HepG2 (cell line): Measurements from ENCODE around the gene CBR4. TPM values are rescaled to one million over a fixed set of nuclear protein-coding genes. Genes with fewer than 3 reads are reported as not detected.

ENCODE experiments used
- ATAC-seq: fragments of 200-7000 bp; cut with Tn5 transposase; 3 replicates; pipeline ENCODE4 v1.9.1; 2020; ENCODE audit warnings: mild to moderate bottlenecking, moderate library complexity
- BruUV-seq: library from RNA; stranded (reverse); fragments of 400-500 nt; replicated peaks from 2 replicates; lab custom pipeline; 2021; lab: Mats Ljungman, UMichigan
- CTCF ChIA-PET: fragments of 300-600 bp; formaldehyde crosslinking; extraction: SDS; loops from one replicate; lab custom pipeline; 2021; ENCODE audit warnings: low total read pairs, inconsistent platforms, low intra/inter-chr PET ratio; lab: Yijun Ruan, JAX
- POLR2A ChIA-PET: fragments of 350-600 bp; sonication (Branson Sonifier 250); formaldehyde crosslinking; loops from one replicate; lab custom pipeline; 2020; ENCODE audit warnings: antibody characterized with exemption, inconsistent platforms; lab: Yijun Ruan, JAX
- DNase-seq: peaks from one replicate; pipeline ENCODE4 v3.0.0-alpha.2; 2015; ENCODE audit warnings: low spot score
- FAIRE-seq: peaks from 3 replicates; lab custom pipeline; 2011; peaks lifted over from hg19 to GRCh38; lab: Jason Lieb, UNC
- H2AFZ ChIP-seq: one replicate; pipeline ENCODE4 v1.6.1; 2011; ENCODE audit warnings: low read length, inconsistent platforms
- H3K27ac ChIP-seq: fragments of 300-600 bp; 3 replicates; pipeline ENCODE4 v1.8.0; 2011; ENCODE audit warnings: mixed run types, mild to moderate bottlenecking, mixed read lengths, low read length, inconsistent platforms; ENCODE audit not compliant: insufficient read depth; ENCODE audit errors: extremely low read length
- H3K27me3 ChIP-seq, 2 experiments: fragments of 200-600 bp in 1 of 2; 2 replicates in 1 of 2; 3 replicates in 1 of 2; pipeline versions ENCODE4 v1.6.0 to v1.8.0; 2011; ENCODE audit warnings: low read length in 2 of 2, mild to moderate bottlenecking in 2 of 2, moderate library complexity in 2 of 2, inconsistent platforms in 1 of 2; ENCODE audit not compliant: insufficient read depth in 2 of 2, control insufficient read depth in 1 of 2
- H3K36me3 ChIP-seq, 2 experiments: fragments of 200-600 bp in 1 of 2; replicated peaks in 1 of 2; 2 replicates in 1 of 2; 3 replicates in 1 of 2; pipeline versions ENCODE4 v1.5.1 to v1.8.0; 2011; ENCODE audit warnings: low read length in 2 of 2, inconsistent platforms in 1 of 2; ENCODE audit not compliant: insufficient read depth in 2 of 2, control insufficient read depth in 1 of 2
- H3K4me1 ChIP-seq: 2 replicates; pipeline ENCODE4 v1.5.1; 2012; ENCODE audit warnings: low read length, inconsistent platforms; ENCODE audit not compliant: insufficient read depth
- H3K4me2 ChIP-seq: 2 replicates; pipeline ENCODE4 v1.6.0; 2011; ENCODE audit warnings: low read depth, low read length, inconsistent platforms
- H3K4me3 ChIP-seq, 3 experiments: fragments of 200-600 bp in 1 of 3; sonication (generic), shearing (Covaris generic) in 1 of 3; replicated peaks in 1 of 3; 2 replicates each; pipeline ENCODE4 v1.5.1; 2011 to 2016; ENCODE audit warnings: low read length in 3 of 3, inconsistent platforms in 2 of 3, low read depth in 2 of 3, mild to moderate bottlenecking in 2 of 3, control low read depth in 1 of 3, mixed read lengths in 1 of 3; ENCODE audit not compliant: insufficient read depth in 1 of 3
- H3K79me2 ChIP-seq: one replicate; pipeline ENCODE4 v1.6.1; 2011; ENCODE audit warnings: low read length, inconsistent platforms; ENCODE audit not compliant: insufficient read depth
- H3K9ac ChIP-seq: 2 replicates; pipeline ENCODE4 v1.6.0; 2011; ENCODE audit warnings: mild to moderate bottlenecking, low read depth, low read length, inconsistent platforms; ENCODE audit not compliant: insufficient read depth
- H3K9me3 ChIP-seq: 2 replicates; pipeline ENCODE4 v1.5.1; 2012; ENCODE audit warnings: mild to moderate bottlenecking, low read length
- H4K20me1 ChIP-seq: 2 replicates; pipeline ENCODE4 v1.6.0; 2011; ENCODE audit warnings: inconsistent platforms, mild to moderate bottlenecking, low read length, moderate library complexity; ENCODE audit not compliant: insufficient read depth
- ASH2L ChIP-seq: fragments of 300-600, 200-600 bp; sonication (generic); IDR thresholded peaks from 2 replicates; pipeline ENCODE4 v1.7.0; 2017; ENCODE audit warnings: low read depth, mild to moderate bottlenecking, moderate library complexity, mixed read lengths, low read length; ENCODE audit not compliant: insufficient read length
- CREM ChIP-seq, 2 experiments: sonication (generic) in 1 of 2; formaldehyde crosslinking in 1 of 2; IDR thresholded peaks; 2 replicates each; pipeline versions ENCODE4 v1.4.0 to v1.6.1; 2016 to 2020; ENCODE audit warnings: antibody characterized with exemption in 1 of 2, mild to moderate bottlenecking in 1 of 2, missing genetic modification reagents in 1 of 2
- EHMT2 ChIP-seq: fragments of 200-600 bp; sonication (generic); IDR thresholded peaks from 2 replicates; pipeline ENCODE4 v1.7.0; 2017; ENCODE audit warnings: antibody characterized with exemption, low read depth, low read length, borderline replicate concordance
- NFATC3 ChIP-seq: sonication (generic); formaldehyde crosslinking; IDR thresholded peaks from 2 replicates; pipeline ENCODE4 v1.5.1; 2020; ENCODE audit warnings: mild to moderate bottlenecking, missing genetic modification reagents
- RFXANK ChIP-seq: IDR thresholded peaks from 2 replicates; pipeline ENCODE4 v1.6.1; 2016
- TBX2 ChIP-seq: sonication (generic); formaldehyde crosslinking; IDR thresholded peaks from 2 replicates; pipeline ENCODE4 v1.5.0; 2020; ENCODE audit warnings: missing genetic modification reagents, mild to moderate bottlenecking, borderline replicate concordance
- ZBTB7A ChIP-seq: sonication (generic); formaldehyde crosslinking; IDR thresholded peaks from 2 replicates; pipeline ENCODE4 v1.8.0; 2022; ENCODE audit warnings: mild to moderate bottlenecking, missing genetic modification reagents
- ZNF124 ChIP-seq: sonication (generic); formaldehyde crosslinking; IDR thresholded peaks from 2 replicates; pipeline ENCODE4 v1.4.0; 2020; ENCODE audit warnings: missing genetic modification reagents
- ZNF335 ChIP-seq: sonication (generic); formaldehyde crosslinking; IDR thresholded peaks from 2 replicates; pipeline ENCODE4 v1.4.0; 2020; ENCODE audit warnings: missing genetic modification reagents
- ZNF34 ChIP-seq: sonication (generic); formaldehyde crosslinking; IDR thresholded peaks from 2 replicates; pipeline ENCODE4 v1.4.0; 2020; ENCODE audit warnings: mild to moderate bottlenecking, missing genetic modification reagents, borderline replicate concordance
- ZNF343 ChIP-seq: sonication (generic); formaldehyde crosslinking; IDR thresholded peaks from 2 replicates; pipeline ENCODE4 v1.4.0; 2020; ENCODE audit warnings: mild to moderate bottlenecking, missing genetic modification reagents
- ZNF615 ChIP-seq: sonication (generic); formaldehyde crosslinking; IDR thresholded peaks from 2 replicates; pipeline ENCODE4 v1.5.0; 2020; ENCODE audit warnings: mild to moderate bottlenecking, missing genetic modification reagents, borderline replicate concordance
- ZNF629 ChIP-seq: sonication (generic); formaldehyde crosslinking; conservative IDR thresholded peaks from 2 replicates; pipeline ENCODE4 v1.5.0; 2020; ENCODE audit warnings: missing genetic modification reagents
- ZNF720 ChIP-seq: sonication (generic); formaldehyde crosslinking; IDR thresholded peaks from 2 replicates; pipeline ENCODE4 v1.4.0; 2020; ENCODE audit warnings: missing genetic modification reagents
- ZSCAN29 ChIP-seq: sonication (generic); formaldehyde crosslinking; conservative IDR thresholded peaks from 2 replicates; pipeline ENCODE4 v1.4.0; 2020; ENCODE audit warnings: mild to moderate bottlenecking, missing genetic modification reagents
- WGBS: methylation state at CpG from one replicate; pipeline ENCODE4 v1.1.6; 2017; ENCODE audit warnings: low lambda C conversion rate; 5-methylcytosine and 5-hydroxymethylcytosine counted together
- in situ Hi-C: cut with HindIII; loops from 2 replicates; pipeline ENCODE4 v1.10.0; 2017; ENCODE audit warnings: low pct_unique_long_range_greater_than_20kb; ENCODE audit not compliant: extremely low pct_ligation_motif_present
- intact Hi-C: fragments of 100-400 bp; cut with micrococcal nuclease; formaldehyde crosslinking; loops from one replicate; pipeline ENCODE4 v1.10.0; 2022; ENCODE audit not compliant: unreplicated experiment
- polyA plus RNA-seq, 8 experiments: library from polyadenylated mRNA; depleted of rRNA in 3 of 8; stranded (reverse) in 7 of 8; unstranded in 1 of 8; fragments of >200 nt; fragmentation: Illumina TruSeq in 4 of 8; extraction: Trizol in 4 of 8; gene quantifications; 2 replicates each; pipeline versions ENCODE4 v1.2.1 to v1.2.3, GENCODE V29; 2011 to 2016; ENCODE audit warnings: low read depth in 4 of 8, missing spikeins in 1 of 8, mixed read lengths in 1 of 8; ENCODE audit not compliant: insufficient read depth in 1 of 8
- total RNA-seq, 5 experiments: library from RNA; depleted of rRNA; stranded (reverse); fragments of >200 nt; fragmentation: Illumina TruSeq; extraction: Trizol; gene quantifications; 2 replicates each; pipeline ENCODE4 v1.2.3, GENCODE V29; 2016; ENCODE audit warnings: low read depth in 1 of 5
- TF ChIP-seq, protein P1 (sequence below): sonication (generic); formaldehyde crosslinking; IDR thresholded peaks from 2 replicates; pipeline ENCODE4 v1.4.0; 2020; ENCODE audit warnings: missing genetic modification reagents
- TF ChIP-seq, protein P2 (sequence below): sonication (generic); formaldehyde crosslinking; IDR thresholded peaks from 2 replicates; pipeline ENCODE4 v1.5.1; 2020; ENCODE audit warnings: mild to moderate bottlenecking, moderate library complexity, missing genetic modification reagents
- TF ChIP-seq, protein P3 (sequence below): sonication (generic); formaldehyde crosslinking; IDR thresholded peaks from 2 replicates; pipeline ENCODE4 v1.4.0; 2020; ENCODE audit warnings: mild to moderate bottlenecking, low read depth, missing genetic modification reagents
- TF ChIP-seq, protein P4 (sequence below): sonication (generic); formaldehyde crosslinking; IDR thresholded peaks from 2 replicates; pipeline ENCODE4 v1.5.0; 2020; ENCODE audit warnings: missing genetic modification reagents, mild to moderate bottlenecking, borderline replicate concordance

CBR4 gene
- total and polyA plus RNA-seq, 2 of the 13 experiments (the other 11 are each of a cell fraction or from before 2014, with no cell fraction given): 7.3 to 20.7 TPM

DNA sequence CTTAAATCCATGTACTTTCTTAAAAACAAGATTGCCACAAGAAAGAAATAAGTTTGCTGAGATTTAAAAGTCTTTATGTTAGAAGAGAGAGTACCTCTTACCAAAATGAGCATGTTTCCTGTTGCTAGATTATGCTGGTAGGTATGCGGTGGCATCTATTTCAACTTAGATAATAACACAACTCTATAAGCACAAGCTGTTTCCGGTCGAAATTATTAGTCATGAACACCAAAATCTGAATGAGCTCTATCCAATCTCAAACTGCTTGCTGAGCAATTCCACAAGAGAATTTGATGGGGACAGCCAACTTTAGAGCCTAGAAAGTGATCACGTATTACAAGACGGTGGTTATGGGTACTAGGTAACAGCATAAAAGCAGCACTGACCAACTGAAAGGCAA lies 49.3 kb downstream of the CBR4 start:
- no peak overlapping the region for H3K4me3 ChIP-seq
- no peak overlapping the region for H3K4me2 ChIP-seq
- no peaks in the 10 kb centered on the region for H3K79me2 ChIP-seq
- ChIA-PET POLR2A (no interaction called here), CTCF (no interaction called here)
- H3K4me1 ChIP-seq: no peaks in the 10 kb centered on the region
- DNase-seq (no peak), FAIRE-seq (no peak), ATAC-seq (no peak)
- H2AFZ ChIP-seq: no peak overlapping the region
- no peaks in the 10 kb centered on the region for H3K36me3 ChIP-seq
- no TSS peak for BruUV-seq
- no peaks in the 10 kb centered on the region for H3K27me3 ChIP-seq
- no peaks in the 10 kb centered on the region for H4K20me1 ChIP-seq
- H3K27ac ChIP-seq: no peak overlapping the region
- in situ Hi-C loops: no loop called here
- no peak for TF ChIP-seq NFATC3 (CRISPR knock-in tag)
- TF ChIP-seq TBX2: no peak
- no peak for TF ChIP-seq RFXANK
- no peak for TF ChIP-seq ZNF720 (CRISPR knock-in tag)
- TF ChIP-seq, protein P1, sequence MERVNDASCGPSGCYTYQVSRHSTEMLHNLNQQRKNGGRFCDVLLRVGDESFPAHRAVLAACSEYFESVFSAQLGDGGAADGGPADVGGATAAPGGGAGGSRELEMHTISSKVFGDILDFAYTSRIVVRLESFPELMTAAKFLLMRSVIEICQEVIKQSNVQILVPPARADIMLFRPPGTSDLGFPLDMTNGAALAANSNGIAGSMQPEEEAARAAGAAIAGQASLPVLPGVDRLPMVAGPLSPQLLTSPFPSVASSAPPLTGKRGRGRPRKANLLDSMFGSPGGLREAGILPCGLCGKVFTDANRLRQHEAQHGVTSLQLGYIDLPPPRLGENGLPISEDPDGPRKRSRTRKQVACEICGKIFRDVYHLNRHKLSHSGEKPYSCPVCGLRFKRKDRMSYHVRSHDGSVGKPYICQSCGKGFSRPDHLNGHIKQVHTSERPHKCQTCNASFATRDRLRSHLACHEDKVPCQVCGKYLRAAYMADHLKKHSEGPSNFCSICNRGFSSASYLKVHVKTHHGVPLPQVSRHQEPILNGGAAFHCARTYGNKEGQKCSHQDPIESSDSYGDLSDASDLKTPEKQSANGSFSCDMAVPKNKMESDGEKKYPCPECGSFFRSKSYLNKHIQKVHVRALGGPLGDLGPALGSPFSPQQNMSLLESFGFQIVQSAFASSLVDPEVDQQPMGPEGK (CRISPR knock-in tag): no peak
- TF ChIP-seq ASH2L: no peak
- TF ChIP-seq ZSCAN29 (CRISPR knock-in tag): no peak
- TF ChIP-seq, protein P2, sequence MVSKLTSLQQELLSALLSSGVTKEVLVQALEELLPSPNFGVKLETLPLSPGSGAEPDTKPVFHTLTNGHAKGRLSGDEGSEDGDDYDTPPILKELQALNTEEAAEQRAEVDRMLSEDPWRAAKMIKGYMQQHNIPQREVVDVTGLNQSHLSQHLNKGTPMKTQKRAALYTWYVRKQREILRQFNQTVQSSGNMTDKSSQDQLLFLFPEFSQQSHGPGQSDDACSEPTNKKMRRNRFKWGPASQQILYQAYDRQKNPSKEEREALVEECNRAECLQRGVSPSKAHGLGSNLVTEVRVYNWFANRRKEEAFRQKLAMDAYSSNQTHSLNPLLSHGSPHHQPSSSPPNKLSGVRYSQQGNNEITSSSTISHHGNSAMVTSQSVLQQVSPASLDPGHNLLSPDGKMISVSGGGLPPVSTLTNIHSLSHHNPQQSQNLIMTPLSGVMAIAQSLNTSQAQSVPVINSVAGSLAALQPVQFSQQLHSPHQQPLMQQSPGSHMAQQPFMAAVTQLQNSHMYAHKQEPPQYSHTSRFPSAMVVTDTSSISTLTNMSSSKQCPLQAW: no peak
- TF ChIP-seq ZNF629 (CRISPR knock-in tag): no peak
- TF ChIP-seq ZNF34 (CRISPR knock-in tag): no peak
- no peak for TF ChIP-seq EHMT2
- TF ChIP-seq ZNF335 (CRISPR knock-in tag): no peak
- TF ChIP-seq, protein P3, sequence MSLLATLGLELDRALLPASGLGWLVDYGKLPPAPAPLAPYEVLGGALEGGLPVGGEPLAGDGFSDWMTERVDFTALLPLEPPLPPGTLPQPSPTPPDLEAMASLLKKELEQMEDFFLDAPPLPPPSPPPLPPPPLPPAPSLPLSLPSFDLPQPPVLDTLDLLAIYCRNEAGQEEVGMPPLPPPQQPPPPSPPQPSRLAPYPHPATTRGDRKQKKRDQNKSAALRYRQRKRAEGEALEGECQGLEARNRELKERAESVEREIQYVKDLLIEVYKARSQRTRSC: no peak
- no peak for TF ChIP-seq ZBTB7A
- TF ChIP-seq ZNF343 (CRISPR knock-in tag): no peak
- no peak for TF ChIP-seq ZNF124 (CRISPR knock-in tag)
- TF ChIP-seq ZNF615 (CRISPR knock-in tag): no peak
- no peak for TF ChIP-seq CREM (IDR thresholded peaks at IDR 0.05)
- no peak for TF ChIP-seq CREM (CRISPR knock-in tag; IDR thresholded peaks at IDR 0.05)
- TF ChIP-seq, protein P4, sequence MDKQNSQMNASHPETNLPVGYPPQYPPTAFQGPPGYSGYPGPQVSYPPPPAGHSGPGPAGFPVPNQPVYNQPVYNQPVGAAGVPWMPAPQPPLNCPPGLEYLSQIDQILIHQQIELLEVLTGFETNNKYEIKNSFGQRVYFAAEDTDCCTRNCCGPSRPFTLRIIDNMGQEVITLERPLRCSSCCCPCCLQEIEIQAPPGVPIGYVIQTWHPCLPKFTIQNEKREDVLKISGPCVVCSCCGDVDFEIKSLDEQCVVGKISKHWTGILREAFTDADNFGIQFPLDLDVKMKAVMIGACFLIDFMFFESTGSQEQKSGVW (CRISPR knock-in tag): no peak
- no peak overlapping the region for H3K9ac ChIP-seq
- H3K9me3 ChIP-seq: no peaks in the 10 kb centered on the region
- WGBS: 98% methylated on average over 5 of the region's 5 CpGs
- intact Hi-C loops: no loop called here
